Epithelial cell of proximal tubule (primary cell): ENCODE data around the gene DENND11. TPM values are rescaled to one million over a fixed set of nuclear protein-coding genes. Genes with fewer than 3 reads are reported as not detected.
A peak's percentile ranks its signal among the peaks of the same experiment; 100 is the strongest.

Experiments
- DNase-seq: peaks from one replicate; pipeline ENCODE4 v3.0.0-alpha.2; 2011; ENCODE audit warnings: low read depth
- H3K4me3 ChIP-seq: 2 replicates; pipeline ENCODE4 v1.5.1; 2011; ENCODE audit warnings: low read depth, mild to moderate bottlenecking, low read length
- CTCF ChIP-seq: conservative IDR thresholded peaks from 2 replicates; pipeline ENCODE4 v1.5.1; 2012; ENCODE audit warnings: low read depth, mild to moderate bottlenecking, low read length
- total RNA-seq: library from RNA; depleted of rRNA; stranded (reverse); fragments of >200 nt; gene quantifications from 2 replicates; pipeline ENCODE4 v1.2.3, GENCODE V29; 2015

Gene DENND11
- total RNA-seq, 1 donor from 2014 or later: 12.2 TPM

- DNase-seq: no peak
- no peak for TF ChIP-seq CTCF
- H3K4me3 ChIP-seq: no peak overlapping the region
Measured at GRCh38 chr7:141715018-141715417, 13.1 kb upstream of the DENND11 start.

- no peak for TF ChIP-seq CTCF
- H3K4me3 ChIP-seq: no peak overlapping the region
- no peak for DNase-seq
Measured at GRCh38 chr7:141714571-141714970, 12.6 kb upstream of the DENND11 start.

- no peak for DNase-seq
- TF ChIP-seq CTCF: no peak
Measured at GRCh38 chr7:141713890-141714289, 11.9 kb upstream of the DENND11 start.

GRCh38 chr7:141712603-141713255, 10.8 kb upstream of the DENND11 start:
- no peak for TF ChIP-seq CTCF

More at GRCh38 chr7:141713890-141714289, 11.9 kb upstream of the DENND11 start:
- H3K4me3 ChIP-seq: no peak overlapping the region

GRCh38 chr7:141710301-141710700, 8.3 kb upstream of the DENND11 start:
- DNase-seq: no peak
- peak; percentile 39 for TF ChIP-seq CTCF
- no peak overlapping the region for H3K4me3 ChIP-seq

More at GRCh38 chr7:141712603-141713255, 10.8 kb upstream of the DENND11 start:
- DNase-seq: no peak
- H3K4me3 ChIP-seq: no peak overlapping the region

- DNase-seq: no peak
Measured at GRCh38 chr7:141709749-141710148, 7.8 kb upstream of the DENND11 start.

More at GRCh38 chr7:141709749-141710148, 7.8 kb upstream of the DENND11 start:
- no peak overlapping the region for H3K4me3 ChIP-seq
- TF ChIP-seq CTCF: no peak
